NCI-H446 treated with DMSO at 0.1 percent for 48 hours (cell line): ENCODE data around the gene POLR3E.
"Not testable (repeated sequence)": the region's sequence is repeated elsewhere in the genome, so short reads cannot be mapped to it uniquely, and the experiment has no call there.

ENCODE experiments used
- DNase-seq: peaks from one replicate; lab custom pipeline; 2025; lab: John Stamatoyannopoulos, UW

POLR3E gene

GRCh38 chr16:22335668-22336246 lies 38.5 kb downstream of the POLR3E start:
- DNase-seq: no peak

- no peak for DNase-seq
Observed at GRCh38 chr16:22336581-22336980, 39.4 kb downstream of the POLR3E start.

GRCh38 chr16:22337045-22337444 lies 39.8 kb downstream of the POLR3E start:
- no peak for DNase-seq

- DNase-seq: no peak
Observed at GRCh38 chr16:22337849-22338635, 40.8 kb downstream of the POLR3E start.

- DNase-seq: no peak
Observed at GRCh38 chr16:22340945-22341344, 43.7 kb downstream of the POLR3E start.

GRCh38 chr16:22342082-22342481 lies 44.9 kb downstream of the POLR3E start:
- DNase-seq: no peak

GRCh38 chr16:22346483-22346882 lies 49.3 kb downstream of the POLR3E start:
- DNase-seq: no peak

- DNase-seq: no peak
Observed at GRCh38 chr16:22347100-22347820, 50.1 kb downstream of the POLR3E start.

GRCh38 chr16:22348291-22348690 lies 51.1 kb downstream of the POLR3E start:
- DNase-seq: no peak

- not testable (repeated sequence) for DNase-seq
Observed at GRCh38 chr16:22351017-22351416, 53.8 kb downstream of the POLR3E start.

GRCh38 chr16:22352140-22352539 lies 54.9 kb downstream of the POLR3E start:
- DNase-seq: no peak

- DNase-seq: no peak
Observed at GRCh38 chr16:22352723-22353122, 55.5 kb downstream of the POLR3E start.

- no peak for DNase-seq
Observed at GRCh38 chr16:22353191-22353919, 56.1 kb downstream of the POLR3E start.

- DNase-seq: no peak
Observed at GRCh38 chr16:22353933-22354541, 56.8 kb downstream of the POLR3E start.

- DNase-seq: no peak
Observed at GRCh38 chr16:22355487-22355908, 58.3 kb downstream of the POLR3E start.

- no peak for DNase-seq
Observed at GRCh38 chr16:22356930-22357634, 59.9 kb downstream of the POLR3E start.

GRCh38 chr16:22357635-22357971 lies 60.4 kb downstream of the POLR3E start:
- DNase-seq: no peak

- no peak for DNase-seq
Observed at GRCh38 chr16:22358000-22358399, 60.8 kb downstream of the POLR3E start.

GRCh38 chr16:22359679-22360078 lies 62.5 kb downstream of the POLR3E start:
- no peak for DNase-seq

- no peak for DNase-seq
Observed at GRCh38 chr16:22360963-22361659, 63.9 kb downstream of the POLR3E start.

- no peak for DNase-seq
Observed at GRCh38 chr16:22364241-22364640, 67.0 kb downstream of the POLR3E start.
